Liver (tissue), 9 donors: ENCODE results near the gene MYL4. TPM values are rescaled to one million over a fixed set of nuclear protein-coding genes. Genes with fewer than 3 reads are reported as not detected.
"Not testable (repeated sequence)": the region's sequence is repeated elsewhere in the genome, so short reads cannot be mapped to it uniquely, and the experiment has no call there.

Source experiments
- DNase-seq: peaks from one replicate; pipeline ENCODE4 v3.0.0-alpha.2; 2017; ENCODE audit warnings: low spot score
- H3K27ac ChIP-seq, 2 donors: one replicate each; pipeline ENCODE4 v1.7.0; 2013; ENCODE audit warnings: inconsistent platforms in 2 of 2, low read length in 2 of 2, control low read depth in 1 of 2, low read depth in 1 of 2, mild to moderate bottlenecking in 1 of 2
- H3K27me3 ChIP-seq, 4 donors: one replicate each; pipeline versions ENCODE4 v1.6.1 to v1.7.0; 2013; ENCODE audit warnings: low read length in 3 of 4, inconsistent platforms in 1 of 4, mild to moderate bottlenecking in 1 of 4, moderate library complexity in 1 of 4; ENCODE audit not compliant: control insufficient read depth in 4 of 4, insufficient read depth in 4 of 4
- H3K36me3 ChIP-seq, 4 donors: one replicate each; pipeline versions ENCODE4 v1.6.1 to v1.7.0; 2013; ENCODE audit warnings: low read length in 3 of 4, mild to moderate bottlenecking in 3 of 4, low read depth in 1 of 4, moderate library complexity in 1 of 4; ENCODE audit not compliant: control insufficient read depth in 4 of 4, insufficient read depth in 3 of 4
- H3K4me1 ChIP-seq, 4 donors: one replicate each; pipeline versions ENCODE4 v1.6.1 to v1.7.0; 2013; ENCODE audit warnings: low read length in 3 of 4, mild to moderate bottlenecking in 3 of 4, moderate library complexity in 1 of 4; ENCODE audit not compliant: control insufficient read depth in 4 of 4, insufficient read depth in 4 of 4
- H3K4me3 ChIP-seq, 3 donors: one replicate each; pipeline versions ENCODE4 v1.6.1 to v1.7.0; 2013; ENCODE audit warnings: low read length in 3 of 3, control low read depth in 1 of 3, low read depth in 1 of 3, mild to moderate bottlenecking in 1 of 3
- H3K9ac ChIP-seq, 2 donors: one replicate each; pipeline ENCODE4 v1.7.0; 2013; ENCODE audit warnings: low read length in 2 of 2, mild to moderate bottlenecking in 2 of 2, moderate library complexity in 2 of 2, control low read depth in 1 of 2, low read depth in 1 of 2
- H3K9me3 ChIP-seq, 4 donors: one replicate each; pipeline versions ENCODE4 v1.6.1 to v1.7.0; 2013; ENCODE audit warnings: low read length in 3 of 4; ENCODE audit not compliant: control insufficient read depth in 4 of 4
- ATF3 ChIP-seq: IDR thresholded peaks from 2 replicates; pipeline ENCODE4 v1.6.1; 2016; ENCODE audit warnings: antibody characterized with exemption
- CTCF ChIP-seq: fragments of 150-350 bp; IDR thresholded peaks from 2 replicates; pipeline ENCODE4 v1.5.1; 2017; ENCODE audit warnings: improper control_type of control experiment, low read depth, low read length; ENCODE audit not compliant: missing input control
- FOXA1 ChIP-seq: IDR thresholded peaks from 2 replicates; pipeline ENCODE4 v1.6.1; 2016; ENCODE audit warnings: antibody characterized with exemption
- GABPA ChIP-seq, 2 donors: IDR thresholded peaks in 1 of 2; conservative IDR thresholded peaks in 1 of 2; 2 replicates each; pipeline ENCODE4 v1.6.1; 2016; ENCODE audit warnings: antibody characterized with exemption in 2 of 2, mild to moderate bottlenecking in 1 of 2, moderate library complexity in 1 of 2
- HNF4G ChIP-seq: IDR thresholded peaks from 2 replicates; pipeline ENCODE4 v1.6.1; 2016; ENCODE audit warnings: antibody characterized with exemption
- MAX ChIP-seq: IDR thresholded peaks from 2 replicates; pipeline ENCODE4 v1.6.1; 2016; ENCODE audit warnings: antibody characterized with exemption
- NR2F2 ChIP-seq: IDR thresholded peaks from 2 replicates; pipeline ENCODE4 v1.6.1; 2016; ENCODE audit warnings: antibody characterized with exemption
- RAD21 ChIP-seq, 2 donors: IDR thresholded peaks; 2 replicates each; pipeline ENCODE4 v1.6.1; 2016; ENCODE audit warnings: antibody characterized with exemption in 2 of 2, mild to moderate bottlenecking in 2 of 2
- REST ChIP-seq: IDR thresholded peaks from 2 replicates; pipeline ENCODE4 v1.6.1; 2016; ENCODE audit warnings: antibody characterized with exemption, mild to moderate bottlenecking
- RXRA ChIP-seq, 2 donors: IDR thresholded peaks; 2 replicates each; pipeline ENCODE4 v1.6.1; 2017 to 2018; ENCODE audit warnings: antibody characterized with exemption in 2 of 2, mild to moderate bottlenecking in 1 of 2
- SP1 ChIP-seq: IDR thresholded peaks from 2 replicates; pipeline ENCODE4 v1.6.1; 2018; ENCODE audit warnings: antibody characterized with exemption, mild to moderate bottlenecking
- TAF1 ChIP-seq: conservative IDR thresholded peaks from 2 replicates; pipeline ENCODE4 v1.6.1; 2016; ENCODE audit warnings: antibody characterized with exemption, mild to moderate bottlenecking
- YY1 ChIP-seq: IDR thresholded peaks from 2 replicates; pipeline ENCODE4 v1.6.1; 2016; ENCODE audit warnings: antibody characterized with exemption, mild to moderate bottlenecking
- ZBTB33 ChIP-seq: IDR thresholded peaks from 2 replicates; pipeline ENCODE4 v1.6.1; 2016; ENCODE audit warnings: antibody characterized with exemption
- WGBS: extraction: QIAGEN DNeasy Blood & Tissue Kit; methylation state at CpG from one replicate; pipeline ENCODE4 v1.1.7; 2013; 5-methylcytosine and 5-hydroxymethylcytosine counted together
- polyA plus RNA-seq, 2 donors: library from polyadenylated mRNA; stranded (reverse) in 1 of 2; unstranded in 1 of 2; fragments of 200-250 nt in 1 of 2; fragments of >200 nt in 1 of 2; fragmentation: Nextera tagmentation in 1 of 2; extraction: Ambion mirVana in 1 of 2; gene quantifications; one replicate each; pipeline versions ENCODE4 v1.2.1 to v1.2.3, GENCODE V29; 2013 to 2015
- total RNA-seq, 2 donors: library from RNA; depleted of rRNA; stranded (reverse); fragments of >200 nt; gene quantifications; one replicate each; pipeline ENCODE4 v1.2.3, GENCODE V29; 2014
- donor health status: healthy.
- donor health status: healthy.
- donor health status: healthy.
- donor health status: healthy.
- donor health status: healthy.

MYL4 gene
- total and polyA plus RNA-seq, 4 donors, result 0.19 to 215 (median 0.22) TPM; not detected in 1

- peaks cover 14 to 26% (median 21%) of the 10 kb centered on the region in 4 donors for H3K4me1 ChIP-seq
- not testable (repeated sequence) for H3K27me3 ChIP-seq, H3K36me3 ChIP-seq, H3K27ac ChIP-seq, DNase-seq, H3K9me3 ChIP-seq, H3K9ac ChIP-seq, H3K4me3 ChIP-seq
These were observed 60.6 kb downstream of the MYL4 start for GRCh38 chr17:47269561-47270280.

- no peak overlapping the region for H3K9ac ChIP-seq
- no peaks in the 10 kb centered on the region for H3K36me3 ChIP-seq
- no peaks in the 10 kb centered on the region for H3K9me3 ChIP-seq
- TF ChIP-seq ATF3 (no peak), ZBTB33 (no peak), GABPA (IDR thresholded peaks at IDR 0.05 in 1 of 2, conservative IDR thresholded peaks at IDR 0.05 in 1 of 2) (no peak), SP1 (no peak), RXRA (IDR thresholded peaks at IDR 0.05) (no peak), HNF4G (no peak), TAF1 (no peak), CTCF (no peak), MAX (no peak), RAD21 (IDR thresholded peaks at IDR 0.05) (no peak), NR2F2 (no peak), YY1 (no peak), REST (no peak), FOXA1 (no peak)
- H3K27ac ChIP-seq, result no peak overlapping the region
- H3K27me3 ChIP-seq, result no peaks in the 10 kb centered on the region
- peaks cover 12 to 36% (median 28%) of the 10 kb centered on the region in 4 donors for H3K4me1 ChIP-seq
- H3K4me3 ChIP-seq, result no peak overlapping the region
- no peak for DNase-seq
- 93% methylated on average over 2 of the region's 2 CpGs for WGBS
These were observed 62.0 kb downstream of the MYL4 start for GRCh38 chr17:47270946-47271705.
